SU-DHL-6 (cell line): ENCODE results near the gene AFF3.

Source experiments
- CTCF ChIP-seq: fragments of 200-600 bp; sonication (generic); IDR thresholded peaks from one replicate; pipeline ENCODE4 v1.5.1; 2017; ENCODE audit warnings: antibody characterized with exemption, mild to moderate bottlenecking, low read length, moderate library complexity; ENCODE audit not compliant: insufficient read depth, poor library complexity, severe bottlenecking
- EZH2phosphoT487 ChIP-seq: fragments of 200-600 bp; sonication (generic), shearing (Covaris generic); conservative IDR thresholded peaks from 2 replicates; pipeline ENCODE4 v1.6.1; 2018; ENCODE audit warnings: mild to moderate bottlenecking, antibody characterized with exemption, low read length, moderate library complexity, mixed read lengths

GRCh38 chr2:100185105-100185504 lies 42.7 kb upstream of the AFF3 start:
- TF ChIP-seq CTCF (no peak), EZH2phosphoT487 (no peak)
